ENCODE data around the gene EME2. TPM values are rescaled to one million over a fixed set of nuclear protein-coding genes. Genes with fewer than 3 reads are reported as not detected.
A peak's percentile ranks its signal among the peaks of the same experiment; 100 is the strongest.

EME2 gene
- total and polyA plus RNA-seq, 2 donors from 2014 or later: 5.1 to 23.8 TPM

GRCh38 chr16:1762879-1763520 is 9.6 kb upstream of the EME2 start:
- no peak for FAIRE-seq

GRCh38 chr16:1763521-1764511 is 8.8 kb upstream of the EME2 start:
- Histone ChIP-seq H3K9ac (ENCODE audit: low read length in 3 of 3) (no peak overlapping the region), H3K4me3 (ENCODE audit: low read length in 3 of 3) (no peak overlapping the region), H3K4me1 (ENCODE audit: control insufficient read depth in 2 of 3, insufficient read depth in 2 of 3, low read depth in 1 of 3, low read length in 3 of 3) (no peaks in the 10 kb centered on the region), H3K36me3 (ENCODE audit: control insufficient read depth in 2 of 3, insufficient read depth in 3 of 3, low read length in 3 of 3) (peaks cover 0 to 14% (median 10%) of the 10 kb centered on the region in 3 donors), H3K9me3 (ENCODE audit: control insufficient read depth in 2 of 3, insufficient read depth in 1 of 3, low read length in 3 of 3) (no peaks in the 10 kb centered on the region), H3K27ac (ENCODE audit: low read depth in 2 of 2, low read length in 2 of 2) (no peak overlapping the region), H3K27me3 (ENCODE audit: control insufficient read depth, insufficient read depth, low read length) (no peaks in the 10 kb centered on the region)
- DNase-seq: peak in 4 of 5 donors; percentile 67 to 85 (median 78)
- no peak for FAIRE-seq
- TF ChIP-seq, protein P1, sequence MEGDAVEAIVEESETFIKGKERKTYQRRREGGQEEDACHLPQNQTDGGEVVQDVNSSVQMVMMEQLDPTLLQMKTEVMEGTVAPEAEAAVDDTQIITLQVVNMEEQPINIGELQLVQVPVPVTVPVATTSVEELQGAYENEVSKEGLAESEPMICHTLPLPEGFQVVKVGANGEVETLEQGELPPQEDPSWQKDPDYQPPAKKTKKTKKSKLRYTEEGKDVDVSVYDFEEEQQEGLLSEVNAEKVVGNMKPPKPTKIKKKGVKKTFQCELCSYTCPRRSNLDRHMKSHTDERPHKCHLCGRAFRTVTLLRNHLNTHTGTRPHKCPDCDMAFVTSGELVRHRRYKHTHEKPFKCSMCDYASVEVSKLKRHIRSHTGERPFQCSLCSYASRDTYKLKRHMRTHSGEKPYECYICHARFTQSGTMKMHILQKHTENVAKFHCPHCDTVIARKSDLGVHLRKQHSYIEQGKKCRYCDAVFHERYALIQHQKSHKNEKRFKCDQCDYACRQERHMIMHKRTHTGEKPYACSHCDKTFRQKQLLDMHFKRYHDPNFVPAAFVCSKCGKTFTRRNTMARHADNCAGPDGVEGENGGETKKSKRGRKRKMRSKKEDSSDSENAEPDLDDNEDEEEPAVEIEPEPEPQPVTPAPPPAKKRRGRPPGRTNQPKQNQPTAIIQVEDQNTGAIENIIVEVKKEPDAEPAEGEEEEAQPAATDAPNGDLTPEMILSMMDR (IDR thresholded peaks at IDR 0.05; ENCODE audit: borderline replicate concordance, extremely low read depth, insufficient read depth): no peak
- intact Hi-C loops (cut with DNase I): no loop called here

More at GRCh38 chr16:1762879-1763520, 9.6 kb upstream of the EME2 start:
- Histone ChIP-seq H3K9ac (ENCODE audit: low read length in 3 of 3) (no peak overlapping the region), H3K4me1 (ENCODE audit: control insufficient read depth in 2 of 3, insufficient read depth in 2 of 3, low read depth in 1 of 3, low read length in 3 of 3) (no peaks in the 10 kb centered on the region), H3K27me3 (ENCODE audit: control insufficient read depth, insufficient read depth, low read length) (no peaks in the 10 kb centered on the region), H3K9me3 (ENCODE audit: control insufficient read depth in 2 of 3, insufficient read depth in 1 of 3, low read length in 3 of 3) (no peaks in the 10 kb centered on the region), H3K36me3 (ENCODE audit: control insufficient read depth in 2 of 3, insufficient read depth in 3 of 3, low read length in 3 of 3) (peaks cover 0 to 14% (median 10%) of the 10 kb centered on the region in 3 donors), H3K27ac (ENCODE audit: low read depth in 2 of 2, low read length in 2 of 2) (no peak overlapping the region), H3K4me3 (ENCODE audit: low read length in 3 of 3) (no peak overlapping the region)
- peak in 3 of 5 donors; percentile 11 to 66 (median 36) for DNase-seq
- TF ChIP-seq, protein P1 (IDR thresholded peaks at IDR 0.05; ENCODE audit: borderline replicate concordance, extremely low read depth, insufficient read depth): no peak
- intact Hi-C loops (cut with DNase I): no loop called here

DNA sequence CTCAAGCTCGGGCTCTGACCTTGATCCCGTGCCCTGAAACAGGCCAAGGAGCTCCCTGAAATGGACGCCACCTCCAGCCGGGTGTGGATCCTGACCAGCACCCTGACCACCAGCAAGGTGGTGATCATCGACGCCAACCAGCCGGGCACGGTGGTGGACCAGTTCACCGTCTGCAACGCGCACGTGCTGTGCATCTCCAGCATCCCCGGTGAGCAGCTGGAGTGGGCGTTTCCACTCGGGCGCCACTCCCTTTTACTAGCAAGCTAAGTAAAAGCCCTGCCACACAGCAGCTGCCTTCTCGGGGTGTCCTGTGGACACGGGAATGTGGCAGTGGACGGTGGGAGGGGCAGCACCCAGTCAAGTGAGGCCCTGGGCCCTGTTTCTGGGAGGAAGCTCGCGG is 7.6 kb upstream of the EME2 start:
- intact Hi-C loops (cut with DNase I): no loop called here
- Histone ChIP-seq H3K27ac (ENCODE audit: low read depth in 2 of 2, low read length in 2 of 2) (no peak overlapping the region), H3K4me3 (ENCODE audit: low read length in 3 of 3) (no peak overlapping the region), H3K4me1 (ENCODE audit: control insufficient read depth in 2 of 3, insufficient read depth in 2 of 3, low read depth in 1 of 3, low read length in 3 of 3) (no peaks in the 10 kb centered on the region), H3K27me3 (ENCODE audit: control insufficient read depth, insufficient read depth, low read length) (no peaks in the 10 kb centered on the region), H3K9me3 (ENCODE audit: control insufficient read depth in 2 of 3, insufficient read depth in 1 of 3, low read length in 3 of 3) (no peaks in the 10 kb centered on the region), H3K9ac (ENCODE audit: low read length in 3 of 3) (no peak overlapping the region), H3K36me3 (ENCODE audit: control insufficient read depth in 2 of 3, insufficient read depth in 3 of 3, low read length in 3 of 3) (peaks cover 0 to 14% (median 10%) of the 10 kb centered on the region in 3 donors)
- FAIRE-seq (no peak), DNase-seq (peak in 1 of 5 donors; percentile 48)
- TF ChIP-seq, protein P1 (IDR thresholded peaks at IDR 0.05; ENCODE audit: borderline replicate concordance, extremely low read depth, insufficient read depth): no peak

All from kidney (tissue), 14 donors.